GM12891 (cell line): ENCODE results near the gene BCL2L12.
"Not testable (repeated sequence)": the region's sequence is repeated elsewhere in the genome, so short reads cannot be mapped to it uniquely, and the experiment has no call there.

ENCODE experiments used
- POLR2A ChIP-seq: IDR thresholded peaks from 2 replicates; pipeline ENCODE4 v1.6.1; 2011; ENCODE audit warnings: low read depth, low read length, control low read depth
- POLR2AphosphoS5 ChIP-seq: IDR thresholded peaks from 2 replicates; pipeline ENCODE4 v1.6.1; 2011; ENCODE audit warnings: low read depth, low read length, control low read depth
- POU2F2 ChIP-seq: IDR thresholded peaks from 2 replicates; pipeline ENCODE4 v1.6.1; 2011; ENCODE audit warnings: low read depth, mild to moderate bottlenecking, control low read depth, low read length, moderate library complexity
- SPI1 ChIP-seq: IDR thresholded peaks from 2 replicates; pipeline ENCODE4 v1.6.1; 2011; ENCODE audit warnings: low read depth, low read length, control low read depth
- TAF1 ChIP-seq: IDR thresholded peaks from 2 replicates; pipeline ENCODE4 v1.6.1; 2011; ENCODE audit warnings: low read depth, low read length, control low read depth

DNA sequence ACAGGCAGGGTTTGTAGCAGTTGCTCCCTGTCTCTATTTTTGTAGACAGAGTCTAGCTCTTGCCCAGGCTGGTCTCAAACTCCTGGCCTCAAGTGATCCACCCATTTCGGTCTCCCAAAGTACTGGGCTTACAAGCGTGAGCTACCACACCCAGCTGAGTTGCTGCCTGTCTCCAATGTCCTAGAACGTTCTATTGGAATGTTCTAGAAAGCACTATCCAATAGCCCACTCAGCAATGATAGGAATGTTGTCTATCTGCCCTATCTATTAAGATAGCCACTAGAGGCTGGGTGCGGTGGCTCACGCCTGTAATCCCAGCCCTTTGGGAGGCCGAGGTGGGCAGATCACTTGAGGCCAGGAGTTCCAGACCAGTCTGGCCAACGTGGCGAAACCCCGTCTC lies 32.5 kb upstream of the BCL2L12 start:
- TF ChIP-seq POLR2A, TAF1, POLR2AphosphoS5, SPI1, POU2F2: not testable (repeated sequence)
